ENCODE results near the gene NMRK1.

The NMRK1 gene

DNA sequence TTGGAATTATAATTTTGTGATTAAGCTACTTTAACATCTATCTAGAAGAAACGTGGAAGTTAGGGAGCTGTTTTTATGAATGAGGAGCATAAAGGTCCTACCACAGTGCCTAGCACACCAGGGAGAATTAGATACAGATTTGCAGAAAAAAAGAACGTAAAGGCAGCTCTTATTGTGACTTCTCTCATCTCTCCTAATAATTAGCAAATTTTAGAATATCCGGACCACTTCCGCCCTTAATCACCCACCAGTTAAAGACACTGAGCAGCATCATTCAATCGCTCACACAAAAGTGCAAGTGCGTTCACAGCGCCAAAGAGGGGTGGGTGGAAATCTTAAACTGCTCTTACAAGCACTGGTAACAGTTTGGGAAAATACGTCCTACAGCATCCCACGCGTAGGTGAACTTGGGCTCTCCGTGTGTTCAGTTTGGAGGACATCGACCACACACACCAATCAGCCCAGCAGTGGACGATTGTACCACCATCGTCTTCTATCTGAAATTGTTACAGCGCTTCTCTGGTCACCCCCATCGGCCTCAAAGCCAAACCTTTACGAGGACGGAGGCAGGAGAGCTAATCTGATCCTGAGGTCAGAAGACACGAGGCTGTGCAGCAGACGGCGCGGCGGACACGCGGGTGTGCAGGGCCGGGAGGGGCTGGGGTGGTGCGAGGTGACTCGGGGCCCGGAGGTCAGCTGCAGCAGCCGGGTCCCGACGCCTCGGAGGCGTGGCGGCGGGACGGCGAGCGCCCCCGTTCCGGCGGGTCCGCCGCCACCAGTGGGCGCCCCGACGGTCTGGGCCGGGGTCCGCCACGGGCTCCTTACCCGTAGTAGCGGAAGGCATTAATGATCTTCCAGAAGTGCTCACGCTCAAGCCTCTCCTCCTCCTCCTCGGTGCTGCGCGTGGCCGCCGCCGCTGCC, 60.5 kb downstream of the NMRK1 start:
- peak; percentile 13 for DNase-seq (ENCODE audit: low read depth)
- peak overlapping the region; percentile 96 for H3K4me3 ChIP-seq (ENCODE audit: low read depth, low read length)
- TF ChIP-seq, protein P1, sequence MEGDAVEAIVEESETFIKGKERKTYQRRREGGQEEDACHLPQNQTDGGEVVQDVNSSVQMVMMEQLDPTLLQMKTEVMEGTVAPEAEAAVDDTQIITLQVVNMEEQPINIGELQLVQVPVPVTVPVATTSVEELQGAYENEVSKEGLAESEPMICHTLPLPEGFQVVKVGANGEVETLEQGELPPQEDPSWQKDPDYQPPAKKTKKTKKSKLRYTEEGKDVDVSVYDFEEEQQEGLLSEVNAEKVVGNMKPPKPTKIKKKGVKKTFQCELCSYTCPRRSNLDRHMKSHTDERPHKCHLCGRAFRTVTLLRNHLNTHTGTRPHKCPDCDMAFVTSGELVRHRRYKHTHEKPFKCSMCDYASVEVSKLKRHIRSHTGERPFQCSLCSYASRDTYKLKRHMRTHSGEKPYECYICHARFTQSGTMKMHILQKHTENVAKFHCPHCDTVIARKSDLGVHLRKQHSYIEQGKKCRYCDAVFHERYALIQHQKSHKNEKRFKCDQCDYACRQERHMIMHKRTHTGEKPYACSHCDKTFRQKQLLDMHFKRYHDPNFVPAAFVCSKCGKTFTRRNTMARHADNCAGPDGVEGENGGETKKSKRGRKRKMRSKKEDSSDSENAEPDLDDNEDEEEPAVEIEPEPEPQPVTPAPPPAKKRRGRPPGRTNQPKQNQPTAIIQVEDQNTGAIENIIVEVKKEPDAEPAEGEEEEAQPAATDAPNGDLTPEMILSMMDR (IDR thresholded peaks at IDR 0.05; ENCODE audit: low read depth, low read length, missing control alignments), result no peak

DNA sequence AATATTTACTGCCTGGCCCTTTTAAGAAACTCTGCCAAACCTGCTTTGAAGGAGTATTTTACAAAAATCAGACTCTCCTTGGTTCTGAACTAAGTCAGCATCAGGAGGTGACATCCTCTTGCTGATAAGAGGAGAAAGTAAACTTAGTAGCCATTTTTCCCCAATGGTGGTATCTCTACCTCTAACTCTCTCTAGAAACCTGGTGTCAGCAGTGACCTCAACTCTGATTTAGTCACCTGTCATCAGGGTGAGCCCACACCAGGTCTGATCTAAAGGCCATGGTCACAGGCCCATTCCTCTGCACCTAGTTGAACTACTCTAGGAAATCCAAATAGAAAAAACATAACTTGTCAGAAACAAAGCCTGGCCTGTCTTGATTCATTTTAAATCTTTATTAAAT, 64.1 kb downstream of the NMRK1 start:
- DNase-seq (ENCODE audit: low read depth), result no peak
- TF ChIP-seq, protein P1 (IDR thresholded peaks at IDR 0.05; ENCODE audit: low read depth, low read length, missing control alignments), result no peak
- H3K4me3 ChIP-seq (ENCODE audit: low read depth, low read length), result no peak overlapping the region

DNA sequence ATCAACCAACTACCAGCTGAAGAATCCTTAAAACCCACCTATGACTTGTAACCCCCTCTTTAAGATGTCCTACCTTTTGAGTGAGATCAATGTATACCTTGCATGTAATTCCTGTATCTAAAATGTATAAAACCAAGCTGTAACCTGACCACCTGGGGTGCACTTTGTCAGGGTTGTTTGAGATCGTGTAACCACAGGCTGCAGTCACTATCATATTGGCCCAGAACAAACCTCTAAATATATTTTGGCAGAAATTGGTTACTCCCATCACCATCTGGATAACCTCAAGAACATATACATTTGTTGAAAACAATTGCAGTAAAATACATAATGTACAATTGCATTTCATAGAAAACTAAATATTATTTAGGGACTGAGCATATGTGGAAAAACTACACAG, 68.3 kb downstream of the NMRK1 start:
- H3K4me3 ChIP-seq (ENCODE audit: low read depth, low read length), result no peak overlapping the region
- TF ChIP-seq, protein P1 (IDR thresholded peaks at IDR 0.05; ENCODE audit: low read depth, low read length, missing control alignments), result no peak
- no peak for DNase-seq (ENCODE audit: low read depth)

DNA sequence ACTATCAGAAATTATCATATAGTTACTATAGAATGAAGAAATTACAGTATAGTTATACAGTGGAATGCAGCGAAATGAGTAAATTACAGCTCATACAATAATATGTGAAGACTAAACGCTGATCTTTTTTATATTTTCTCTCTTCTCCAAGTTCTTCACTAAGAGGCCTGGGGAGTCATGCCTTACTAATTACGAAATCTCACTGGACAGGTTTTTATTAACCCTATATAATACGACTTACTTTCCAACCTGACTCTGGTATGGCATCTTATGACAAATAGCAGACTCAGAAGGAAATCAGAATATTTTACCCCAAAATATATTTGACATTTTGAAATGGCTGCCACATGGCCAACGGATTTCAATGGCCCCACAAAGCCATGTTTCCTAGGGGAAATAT, 68.9 kb downstream of the NMRK1 start:
- TF ChIP-seq, protein P1 (IDR thresholded peaks at IDR 0.05; ENCODE audit: low read depth, low read length, missing control alignments), result no peak
- DNase-seq (ENCODE audit: low read depth), result no peak
- no peak overlapping the region for H3K4me3 ChIP-seq (ENCODE audit: low read depth, low read length)

DNA sequence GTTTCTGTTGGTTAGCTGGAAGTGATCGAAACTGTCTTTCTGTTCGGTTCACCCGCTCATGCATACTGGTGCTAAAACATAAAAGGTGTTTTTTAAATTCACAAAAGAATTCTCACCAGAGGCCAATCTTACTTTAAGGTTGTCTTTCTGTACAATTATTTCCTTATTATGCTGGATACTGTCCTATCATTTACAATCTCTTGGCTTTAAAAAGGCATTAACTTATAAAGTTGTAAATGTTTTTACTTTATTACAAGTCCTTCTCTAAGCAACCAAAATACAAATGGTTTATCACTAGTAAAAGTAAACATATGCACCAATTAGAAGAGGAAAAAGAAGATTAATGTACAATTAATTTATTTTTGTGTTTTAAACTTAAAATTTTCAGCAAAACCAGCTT, 70.6 kb downstream of the NMRK1 start:
- TF ChIP-seq, protein P1 (IDR thresholded peaks at IDR 0.05; ENCODE audit: low read depth, low read length, missing control alignments), result no peak
- H3K4me3 ChIP-seq (ENCODE audit: low read depth, low read length), result no peak overlapping the region
- DNase-seq (ENCODE audit: low read depth), result no peak

DNA sequence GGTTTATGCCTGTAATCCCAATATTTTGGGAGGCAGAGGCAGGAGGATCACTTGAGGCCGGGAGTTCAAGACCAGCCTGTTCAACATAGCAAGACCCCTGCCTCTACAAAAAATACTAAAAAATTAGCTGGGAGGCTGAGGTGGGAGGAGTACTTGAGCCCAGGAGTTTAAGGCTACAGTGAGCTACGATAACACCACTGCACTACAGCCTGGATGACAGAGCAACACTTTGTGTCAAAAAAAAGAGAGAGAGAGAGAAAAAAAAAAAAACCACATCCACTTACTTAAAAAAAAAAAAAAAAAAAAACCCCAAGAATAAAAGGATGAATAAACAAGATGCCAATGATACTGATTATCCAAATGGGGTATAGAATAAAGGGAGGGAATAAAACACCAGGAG, 74.2 kb downstream of the NMRK1 start:
- no peak for DNase-seq (ENCODE audit: low read depth)
- TF ChIP-seq, protein P1 (IDR thresholded peaks at IDR 0.05; ENCODE audit: low read depth, low read length, missing control alignments), result no peak
- H3K4me3 ChIP-seq (ENCODE audit: low read depth, low read length), result no peak overlapping the region
